NT2/D1 (cell line): ENCODE results near the gene FBXW11.

Experiments used
- DNase-seq: peaks from one replicate; pipeline ENCODE4 v3.0.0-alpha.2; 2011; ENCODE audit warnings: low read depth, low spot score
- H3K27me3 ChIP-seq: 2 replicates; pipeline ENCODE4 v1.6.0; 2011; ENCODE audit warnings: mild to moderate bottlenecking; ENCODE audit not compliant: insufficient read length, insufficient read depth
- H3K36me3 ChIP-seq: 2 replicates; pipeline ENCODE4 v1.6.1; 2011; ENCODE audit warnings: mild to moderate bottlenecking, low read length, mixed read lengths; ENCODE audit not compliant: insufficient read depth, insufficient read length
- H3K4me1 ChIP-seq: 2 replicates; pipeline ENCODE4 v1.5.1; 2011; ENCODE audit not compliant: insufficient read depth, insufficient read length
- H3K4me3 ChIP-seq: 2 replicates; pipeline ENCODE4 v1.5.1; 2011; ENCODE audit warnings: low read depth; ENCODE audit not compliant: insufficient read length
- H3K9ac ChIP-seq: 2 replicates; pipeline ENCODE4 v1.6.0; 2011; ENCODE audit warnings: low read depth; ENCODE audit not compliant: insufficient read length
- H3K9me3 ChIP-seq: 2 replicates; pipeline ENCODE4 v1.5.1; 2011; ENCODE audit warnings: mild to moderate bottlenecking, low read length; ENCODE audit not compliant: insufficient read depth
- SUZ12 ChIP-seq: IDR thresholded peaks from 2 replicates; pipeline ENCODE4 v1.6.1; 2011; ENCODE audit not compliant: insufficient read length, insufficient read depth; ENCODE audit errors: extremely low read depth
- YY1 ChIP-seq: IDR thresholded peaks from 2 replicates; pipeline ENCODE4 v1.6.1; 2011; ENCODE audit not compliant: insufficient read length, insufficient read depth
- ZNF274 ChIP-seq: IDR thresholded peaks from 2 replicates; pipeline ENCODE4 v1.6.1; 2011; ENCODE audit warnings: mild to moderate bottlenecking, low read depth, low read length

FBXW11 gene

DNA sequence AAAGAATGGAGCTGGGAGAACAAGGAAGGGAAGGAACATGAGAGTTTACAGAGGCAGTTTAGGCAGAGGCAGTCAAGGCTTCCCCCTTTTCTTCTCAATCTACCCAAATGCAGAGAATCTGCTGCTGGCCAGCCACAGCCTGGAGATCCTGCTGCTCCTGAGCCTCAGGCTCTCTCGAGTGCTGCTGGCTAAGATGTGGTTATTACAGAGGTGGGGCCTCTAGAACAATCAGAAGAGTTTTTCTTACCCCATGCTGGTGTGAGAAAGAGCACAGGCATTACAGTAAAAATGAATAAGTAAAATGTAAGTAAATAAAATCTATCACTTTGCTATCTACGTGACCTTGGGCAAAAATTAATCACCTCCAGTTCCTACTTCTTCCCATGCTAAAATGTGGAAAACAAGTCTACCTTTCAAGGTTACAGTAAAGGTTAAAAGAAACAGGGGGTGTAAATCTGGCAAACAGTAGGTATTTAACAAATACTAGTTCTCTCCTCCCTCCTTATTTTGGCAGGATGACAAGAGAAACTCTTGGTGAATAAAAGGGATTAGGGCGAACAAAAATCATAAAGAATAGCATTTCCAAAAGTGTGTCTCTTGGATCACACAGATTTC, 31.1 kb downstream of the FBXW11 start:
- H3K9me3 ChIP-seq: peaks cover 27% of the 10 kb centered on the region
- peaks cover 2% of the 10 kb centered on the region for H3K36me3 ChIP-seq
- H3K4me3 ChIP-seq: no peak overlapping the region
- DNase-seq: no peak
- no peaks in the 10 kb centered on the region for H3K4me1 ChIP-seq
- H3K27me3 ChIP-seq: no peaks in the 10 kb centered on the region
- TF ChIP-seq SUZ12 (no peak), YY1 (no peak), ZNF274 (no peak)
- H3K9ac ChIP-seq: no peak overlapping the region

- no peaks in the 10 kb centered on the region for H3K9me3 ChIP-seq
- H3K36me3 ChIP-seq: no peaks in the 10 kb centered on the region
- no peaks in the 10 kb centered on the region for H3K27me3 ChIP-seq
- no peaks in the 10 kb centered on the region for H3K4me1 ChIP-seq
- DNase-seq: no peak
- no peak overlapping the region for H3K4me3 ChIP-seq
- TF ChIP-seq ZNF274 (no peak), SUZ12 (no peak), YY1 (no peak)
- H3K9ac ChIP-seq: no peak overlapping the region
Observed at GRCh38 chr5:171970826-171971225, 35.6 kb downstream of the FBXW11 start.

GRCh38 chr5:171969288-171969880, 37.1 kb downstream of the FBXW11 start:
- no peaks in the 10 kb centered on the region for H3K9me3 ChIP-seq
- no peaks in the 10 kb centered on the region for H3K27me3 ChIP-seq
- no peaks in the 10 kb centered on the region for H3K4me1 ChIP-seq
- DNase-seq: no peak
- H3K9ac ChIP-seq: no peak overlapping the region
- no peak overlapping the region for H3K4me3 ChIP-seq
- H3K36me3 ChIP-seq: no peaks in the 10 kb centered on the region
- TF ChIP-seq SUZ12 (no peak), ZNF274 (no peak), YY1 (no peak)

DNA sequence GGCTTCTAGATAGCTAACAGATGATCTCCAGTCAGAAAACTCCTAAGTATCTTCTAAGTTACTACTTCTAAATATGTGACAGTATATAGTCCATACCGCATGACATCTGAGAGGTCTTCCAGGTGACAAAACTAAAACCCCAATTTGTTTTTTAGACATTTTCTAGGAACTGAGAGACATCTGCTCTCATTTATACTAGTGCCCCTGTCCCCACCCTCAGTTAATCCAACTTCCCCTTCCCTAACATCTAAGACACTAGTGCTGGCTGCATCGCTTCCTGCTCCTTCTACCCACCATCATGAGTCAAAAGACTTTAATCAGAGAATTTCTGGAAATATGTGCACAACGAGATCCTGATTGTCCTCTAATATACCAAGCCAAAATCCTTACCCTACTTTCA, 37.9 kb downstream of the FBXW11 start:
- TF ChIP-seq YY1 (no peak), SUZ12 (no peak), ZNF274 (no peak)
- Histone ChIP-seq H3K9ac (no peak overlapping the region), H3K9me3 (no peaks in the 10 kb centered on the region), H3K36me3 (no peaks in the 10 kb centered on the region), H3K4me3 (no peak overlapping the region), H3K4me1 (no peaks in the 10 kb centered on the region), H3K27me3 (no peaks in the 10 kb centered on the region)
- no peak for DNase-seq

DNA sequence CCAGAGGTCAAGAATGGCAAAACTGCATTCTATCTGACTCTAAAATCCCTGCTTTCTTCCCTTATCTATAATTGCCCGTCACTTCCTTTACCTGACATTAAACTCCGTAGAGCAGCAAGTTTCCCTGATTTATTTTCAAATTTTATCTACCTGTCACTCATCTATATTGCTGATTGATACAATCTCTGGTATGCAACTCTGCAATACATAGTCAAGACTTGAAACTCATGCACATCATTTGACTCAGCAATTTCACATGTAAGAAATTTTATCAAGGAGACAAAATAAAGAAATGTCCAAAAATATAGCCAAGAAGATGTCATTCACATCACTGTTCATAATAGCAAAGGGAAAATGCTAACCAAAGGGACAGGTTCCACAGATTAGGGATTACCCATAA, 39.5 kb downstream of the FBXW11 start:
- Histone ChIP-seq H3K27me3 (no peaks in the 10 kb centered on the region), H3K4me1 (no peaks in the 10 kb centered on the region), H3K4me3 (no peak overlapping the region), H3K9me3 (no peaks in the 10 kb centered on the region), H3K36me3 (no peaks in the 10 kb centered on the region), H3K9ac (no peak overlapping the region)
- no peak for DNase-seq
- TF ChIP-seq YY1: no peak
- no peak for TF ChIP-seq SUZ12
- TF ChIP-seq ZNF274: no peak

DNA sequence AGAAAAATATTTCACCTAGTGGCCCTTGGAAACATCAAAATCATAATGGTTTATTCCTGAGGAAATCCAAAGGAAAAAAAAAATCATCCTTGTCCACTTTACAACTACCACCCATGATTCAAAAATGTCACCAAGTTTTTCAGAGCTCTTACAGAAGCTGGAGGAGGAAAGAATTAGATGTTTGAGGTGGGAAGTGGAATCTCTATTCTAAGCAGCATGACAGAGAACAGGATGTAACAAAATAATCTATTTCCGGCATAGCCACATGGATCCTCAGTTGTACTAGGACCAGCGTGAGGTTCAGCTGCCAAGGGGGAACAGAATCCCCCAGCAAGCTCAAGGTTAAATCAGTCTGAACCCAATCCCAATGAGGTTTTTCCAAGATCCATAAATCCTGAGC, 40.2 kb downstream of the FBXW11 start:
- TF ChIP-seq YY1: no peak
- TF ChIP-seq ZNF274: no peak
- TF ChIP-seq SUZ12: no peak
- Histone ChIP-seq H3K36me3 (no peaks in the 10 kb centered on the region), H3K27me3 (no peaks in the 10 kb centered on the region), H3K9ac (no peak overlapping the region), H3K4me3 (no peak overlapping the region), H3K9me3 (no peaks in the 10 kb centered on the region), H3K4me1 (no peaks in the 10 kb centered on the region)
- DNase-seq: no peak

DNA sequence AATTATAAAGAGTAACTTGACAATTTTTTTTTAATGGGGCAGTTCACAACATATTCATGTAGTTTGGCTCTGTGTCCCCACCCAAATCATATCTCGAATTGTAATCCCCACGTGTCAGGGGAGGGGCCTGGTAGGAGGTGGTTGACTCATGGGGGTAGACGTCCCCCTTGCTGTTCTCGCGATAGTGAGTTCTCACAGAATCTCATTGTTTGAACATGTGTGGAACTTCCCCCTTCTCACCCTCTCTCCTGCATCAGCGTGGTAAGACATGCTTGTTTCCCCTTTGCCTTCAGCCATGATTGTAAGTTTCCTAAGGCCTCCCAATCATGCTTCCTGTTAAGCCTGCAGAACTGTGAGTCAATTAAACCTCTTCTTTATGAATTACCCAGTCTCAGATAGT, 40.7 kb downstream of the FBXW11 start:
- Histone ChIP-seq H3K27me3 (no peaks in the 10 kb centered on the region), H3K9ac (no peak overlapping the region), H3K4me3 (no peak overlapping the region), H3K4me1 (no peaks in the 10 kb centered on the region), H3K9me3 (no peaks in the 10 kb centered on the region), H3K36me3 (no peaks in the 10 kb centered on the region)
- DNase-seq: no peak
- TF ChIP-seq YY1 (no peak), ZNF274 (no peak), SUZ12 (no peak)
